ENCODE measurements around the gene CCDC107.
A peak's percentile ranks its signal among the peaks of the same experiment; 100 is the strongest.

The CCDC107 gene

DNA sequence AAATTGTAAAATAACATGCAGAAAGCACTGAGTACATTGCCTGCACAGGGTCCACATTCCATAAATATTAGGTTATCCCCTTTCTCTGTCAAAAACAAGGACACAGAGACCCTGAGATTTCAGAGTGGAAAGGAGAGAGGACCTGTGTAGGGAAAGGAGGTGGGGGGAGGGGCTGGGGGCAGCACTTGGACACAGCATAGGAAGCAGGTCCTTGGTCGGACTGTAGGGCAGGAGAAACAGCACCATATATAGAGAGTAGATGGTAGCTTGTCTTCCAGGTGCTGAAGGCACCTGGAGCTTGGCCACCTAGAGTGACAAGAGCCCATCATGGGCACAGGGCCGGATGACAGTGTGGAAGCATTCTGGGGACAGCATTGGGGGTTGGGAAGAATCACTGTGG, 29.2 kb downstream of the CCDC107 start:
- POLR2A ChIA-PET = interaction anchor here (0.8 to 2.3 kb wide), 4 partner anchors 22 to 44 kb away, joined by 3 to 7 read pairs (median 5); partner anchors contain the start of gene ARHGEF39
- H3K36me3 ChIP-seq (ENCODE audit: control insufficient read depth in 2 of 2, insufficient read depth in 1 of 2, low read length in 2 of 2) = peaks cover 0 to 32% of the 10 kb centered on the region in 2 experiments; a peak in 1 of 3 replicates
- no peak overlapping the region for H3K4me3 ChIP-seq (ENCODE audit: low read depth, low read length)
- CTCF ChIA-PET = interaction anchor here (1.4 to 2.4 kb wide), 5 partner anchors 9 to 42 kb away, joined by 5 to 23 read pairs (median 9); partner anchors contain the start of gene CCDC107
- no peak overlapping the region for H3K27ac ChIP-seq (ENCODE audit: extremely low read depth, low read depth, low read length)
- H3K9me3 ChIP-seq (ENCODE audit: control insufficient read depth, insufficient read depth, low read depth, low read length) = no peaks in the 10 kb centered on the region
- TF ChIP-seq, protein P1, sequence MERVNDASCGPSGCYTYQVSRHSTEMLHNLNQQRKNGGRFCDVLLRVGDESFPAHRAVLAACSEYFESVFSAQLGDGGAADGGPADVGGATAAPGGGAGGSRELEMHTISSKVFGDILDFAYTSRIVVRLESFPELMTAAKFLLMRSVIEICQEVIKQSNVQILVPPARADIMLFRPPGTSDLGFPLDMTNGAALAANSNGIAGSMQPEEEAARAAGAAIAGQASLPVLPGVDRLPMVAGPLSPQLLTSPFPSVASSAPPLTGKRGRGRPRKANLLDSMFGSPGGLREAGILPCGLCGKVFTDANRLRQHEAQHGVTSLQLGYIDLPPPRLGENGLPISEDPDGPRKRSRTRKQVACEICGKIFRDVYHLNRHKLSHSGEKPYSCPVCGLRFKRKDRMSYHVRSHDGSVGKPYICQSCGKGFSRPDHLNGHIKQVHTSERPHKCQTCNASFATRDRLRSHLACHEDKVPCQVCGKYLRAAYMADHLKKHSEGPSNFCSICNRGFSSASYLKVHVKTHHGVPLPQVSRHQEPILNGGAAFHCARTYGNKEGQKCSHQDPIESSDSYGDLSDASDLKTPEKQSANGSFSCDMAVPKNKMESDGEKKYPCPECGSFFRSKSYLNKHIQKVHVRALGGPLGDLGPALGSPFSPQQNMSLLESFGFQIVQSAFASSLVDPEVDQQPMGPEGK (tag by site-specific recombination; IDR thresholded peaks at IDR 0.05) = 0 out of 2 replicates have a peak, but pooled peaks have one; percentile 3
- no peak for TF ChIP-seq ZNF114 (tag by site-specific recombination; IDR thresholded peaks at IDR 0.05)
- peaks cover 3% of the 10 kb centered on the region; the same call in 1 of the 2 replicates for H3K4me1 ChIP-seq (ENCODE audit: control insufficient read depth, insufficient read depth, low read length)

DNA sequence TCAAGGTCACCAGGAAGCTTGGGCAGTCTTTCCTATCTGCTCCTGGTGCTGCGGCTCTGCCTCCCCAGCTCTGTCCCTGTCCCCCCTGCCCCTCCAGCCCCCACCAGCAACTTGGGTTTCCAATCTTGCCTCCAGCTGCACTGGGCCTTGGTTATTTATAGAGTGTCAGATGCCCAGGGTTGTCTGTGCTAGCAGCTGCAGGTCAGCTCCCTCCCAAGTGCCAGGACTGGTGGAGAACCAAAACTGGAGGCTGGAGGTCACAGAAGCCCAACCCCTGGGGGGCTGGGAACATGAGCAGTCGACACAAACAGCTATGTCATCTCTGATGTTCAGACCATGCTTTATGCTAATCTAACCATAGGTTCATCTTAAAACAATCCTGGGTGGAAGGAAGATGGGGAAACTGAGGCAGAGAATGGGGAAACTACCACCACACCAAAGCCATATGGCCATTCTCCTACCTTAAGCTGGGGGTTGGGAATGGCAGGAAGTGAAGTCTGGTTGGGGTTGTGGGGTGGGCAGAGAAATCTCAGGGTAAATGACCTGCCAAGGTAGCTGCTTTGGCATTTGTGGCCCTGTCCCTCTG, 30.0 kb downstream of the CCDC107 start:
- H3K9me3 ChIP-seq (ENCODE audit: control insufficient read depth, insufficient read depth, low read depth, low read length) = no peaks in the 10 kb centered on the region
- H3K4me1 ChIP-seq (ENCODE audit: control insufficient read depth, insufficient read depth, low read length) = peaks cover 3% of the 10 kb centered on the region; the same call in 1 of the 2 replicates
- POLR2A ChIA-PET = interaction anchor here (0.8 to 2.3 kb wide), 7 partner anchors 9 to 43 kb away, joined by 3 to 7 read pairs (median 4); partner anchors contain the start of genes ARHGEF39, CCDC107 and RMRP
- CTCF ChIA-PET = interaction anchor here (0.6 to 2.4 kb wide), 7 partner anchors 8 to 42 kb away, joined by 3 to 23 read pairs (median 5); partner anchors contain the start of genes ARHGEF39 and CCDC107
- TF ChIP-seq GFI1B (tag by site-specific recombination; IDR thresholded peaks at IDR 0.05) = no peak
- H3K4me3 ChIP-seq (ENCODE audit: low read depth, low read length) = no peak overlapping the region
- H3K36me3 ChIP-seq (ENCODE audit: control insufficient read depth in 2 of 2, insufficient read depth in 1 of 2, low read length in 2 of 2) = peaks cover 0 to 26% of the 10 kb centered on the region in 2 experiments; a peak in 1 of 3 replicates
- H3K27ac ChIP-seq (ENCODE audit: extremely low read depth, low read depth, low read length) = no peak overlapping the region

DNA sequence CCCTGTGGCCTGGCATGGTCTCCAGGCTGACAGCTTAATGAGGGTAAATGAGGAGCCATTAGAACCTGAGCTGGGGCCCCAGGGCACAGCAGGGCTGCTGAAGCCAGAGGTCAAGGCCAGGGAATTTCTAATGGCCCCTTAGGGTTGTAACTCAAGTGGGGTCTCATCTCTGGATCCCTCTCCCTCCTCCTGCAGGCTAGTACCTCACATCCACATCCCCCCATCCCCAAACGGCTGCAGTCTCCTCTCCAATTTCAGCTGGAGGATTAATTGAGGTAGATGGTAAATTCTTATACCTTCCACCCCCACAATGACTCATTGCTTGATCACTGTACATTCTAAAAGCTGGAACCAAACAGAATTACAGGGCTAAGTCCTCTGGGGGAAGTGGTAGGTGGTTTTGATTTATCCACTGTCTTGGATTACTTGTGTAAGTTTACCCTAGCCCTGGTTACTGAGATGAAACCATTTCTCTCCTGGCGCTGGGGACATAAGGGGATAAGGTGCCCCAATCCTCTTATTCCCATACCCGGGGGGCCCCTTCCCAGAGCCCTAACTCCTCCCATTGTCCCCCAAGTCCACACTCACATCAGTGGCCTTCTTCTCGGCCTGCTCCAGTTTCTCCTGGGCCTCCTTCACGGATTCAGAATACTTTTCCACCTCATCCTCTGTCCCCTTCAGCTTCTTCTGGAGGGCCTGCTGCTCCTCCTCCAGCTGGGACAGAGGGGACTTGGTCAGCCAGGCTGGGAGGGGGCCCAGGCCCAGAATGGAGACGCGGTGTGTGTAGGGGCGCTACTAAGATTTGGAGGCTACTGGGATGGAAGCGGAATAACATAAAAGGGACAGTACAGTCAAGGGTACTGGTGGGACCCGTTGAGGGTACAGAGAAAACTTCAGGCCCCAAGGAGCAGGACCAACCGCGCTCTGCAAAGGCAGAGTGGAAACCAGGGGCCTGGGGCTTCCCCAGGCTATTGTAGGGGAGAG, 30.8 kb downstream of the CCDC107 start:
- Histone ChIP-seq H3K9me3 (ENCODE audit: control insufficient read depth, insufficient read depth, low read depth, low read length) (no peaks in the 10 kb centered on the region), H3K4me1 (ENCODE audit: control insufficient read depth, insufficient read depth, low read length) (peaks cover 3% of the 10 kb centered on the region; the same call in 1 of the 2 replicates), H3K27ac (ENCODE audit: extremely low read depth, low read depth, low read length) (no peak overlapping the region; the same call in 1 of the 2 replicates), H3K4me3 (ENCODE audit: low read depth, low read length) (no peak overlapping the region), H3K36me3 (ENCODE audit: control insufficient read depth in 2 of 2, insufficient read depth in 1 of 2, low read length in 2 of 2) (peaks cover 0 to 18% of the 10 kb centered on the region in 2 experiments; a peak in 1 of 3 replicates)
- CTCF ChIA-PET = interaction anchor here (0.6 to 2.4 kb wide), 7 partner anchors 7 to 43 kb away, joined by 3 to 23 read pairs (median 5); partner anchors contain the start of genes ARHGEF39 and CCDC107
- POLR2A ChIA-PET = interaction anchor here (1.1 to 2.3 kb wide), 5 partner anchors 8 to 31 kb away, joined by 3 to 7 read pairs (median 4); partner anchors contain the start of genes ARHGEF39, CCDC107 and RMRP
- TF ChIP-seq, protein P2, sequence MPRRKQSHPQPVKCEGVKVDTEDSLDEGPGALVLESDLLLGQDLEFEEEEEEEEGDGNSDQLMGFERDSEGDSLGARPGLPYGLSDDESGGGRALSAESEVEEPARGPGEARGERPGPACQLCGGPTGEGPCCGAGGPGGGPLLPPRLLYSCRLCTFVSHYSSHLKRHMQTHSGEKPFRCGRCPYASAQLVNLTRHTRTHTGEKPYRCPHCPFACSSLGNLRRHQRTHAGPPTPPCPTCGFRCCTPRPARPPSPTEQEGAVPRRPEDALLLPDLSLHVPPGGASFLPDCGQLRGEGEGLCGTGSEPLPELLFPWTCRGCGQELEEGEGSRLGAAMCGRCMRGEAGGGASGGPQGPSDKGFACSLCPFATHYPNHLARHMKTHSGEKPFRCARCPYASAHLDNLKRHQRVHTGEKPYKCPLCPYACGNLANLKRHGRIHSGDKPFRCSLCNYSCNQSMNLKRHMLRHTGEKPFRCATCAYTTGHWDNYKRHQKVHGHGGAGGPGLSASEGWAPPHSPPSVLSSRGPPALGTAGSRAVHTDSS (tag by site-specific recombination; IDR thresholded peaks at IDR 0.05) = no peak
- TF ChIP-seq ZNF629 (tag by site-specific recombination; IDR thresholded peaks at IDR 0.05) = peak; percentile 19; the same call in 1 of the 2 replicates
- TF ChIP-seq ZEB2 (tag by site-specific recombination; IDR thresholded peaks at IDR 0.05) = 0 out of 2 replicates have a peak, but pooled peaks have one; percentile 42
- no peak for TF ChIP-seq ZNF837 (tag by site-specific recombination; IDR thresholded peaks at IDR 0.05)
- no peak for TF ChIP-seq ZNF501 (tag by site-specific recombination; IDR thresholded peaks at IDR 0.05)
- TF ChIP-seq, protein P3, sequence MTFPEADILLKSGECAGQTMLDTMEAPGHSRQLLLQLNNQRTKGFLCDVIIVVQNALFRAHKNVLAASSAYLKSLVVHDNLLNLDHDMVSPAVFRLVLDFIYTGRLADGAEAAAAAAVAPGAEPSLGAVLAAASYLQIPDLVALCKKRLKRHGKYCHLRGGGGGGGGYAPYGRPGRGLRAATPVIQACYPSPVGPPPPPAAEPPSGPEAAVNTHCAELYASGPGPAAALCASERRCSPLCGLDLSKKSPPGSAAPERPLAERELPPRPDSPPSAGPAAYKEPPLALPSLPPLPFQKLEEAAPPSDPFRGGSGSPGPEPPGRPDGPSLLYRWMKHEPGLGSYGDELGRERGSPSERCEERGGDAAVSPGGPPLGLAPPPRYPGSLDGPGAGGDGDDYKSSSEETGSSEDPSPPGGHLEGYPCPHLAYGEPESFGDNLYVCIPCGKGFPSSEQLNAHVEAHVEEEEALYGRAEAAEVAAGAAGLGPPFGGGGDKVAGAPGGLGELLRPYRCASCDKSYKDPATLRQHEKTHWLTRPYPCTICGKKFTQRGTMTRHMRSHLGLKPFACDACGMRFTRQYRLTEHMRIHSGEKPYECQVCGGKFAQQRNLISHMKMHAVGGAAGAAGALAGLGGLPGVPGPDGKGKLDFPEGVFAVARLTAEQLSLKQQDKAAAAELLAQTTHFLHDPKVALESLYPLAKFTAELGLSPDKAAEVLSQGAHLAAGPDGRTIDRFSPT (tag by site-specific recombination; IDR thresholded peaks at IDR 0.05) = peak; percentile 43; the same call in 1 of the 2 replicates
- 0 out of 2 replicates have a peak, but pooled peaks have one; percentile 10 for TF ChIP-seq OSR2 (tag by site-specific recombination; IDR thresholded peaks at IDR 0.05)
- TF ChIP-seq ZNF791 (tag by site-specific recombination; IDR thresholded peaks at IDR 0.05) = no peak
- TF ChIP-seq, protein P4, sequence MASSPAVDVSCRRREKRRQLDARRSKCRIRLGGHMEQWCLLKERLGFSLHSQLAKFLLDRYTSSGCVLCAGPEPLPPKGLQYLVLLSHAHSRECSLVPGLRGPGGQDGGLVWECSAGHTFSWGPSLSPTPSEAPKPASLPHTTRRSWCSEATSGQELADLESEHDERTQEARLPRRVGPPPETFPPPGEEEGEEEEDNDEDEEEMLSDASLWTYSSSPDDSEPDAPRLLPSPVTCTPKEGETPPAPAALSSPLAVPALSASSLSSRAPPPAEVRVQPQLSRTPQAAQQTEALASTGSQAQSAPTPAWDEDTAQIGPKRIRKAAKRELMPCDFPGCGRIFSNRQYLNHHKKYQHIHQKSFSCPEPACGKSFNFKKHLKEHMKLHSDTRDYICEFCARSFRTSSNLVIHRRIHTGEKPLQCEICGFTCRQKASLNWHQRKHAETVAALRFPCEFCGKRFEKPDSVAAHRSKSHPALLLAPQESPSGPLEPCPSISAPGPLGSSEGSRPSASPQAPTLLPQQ (tag by site-specific recombination; IDR thresholded peaks at IDR 0.05) = peak; percentile 50
- TF ChIP-seq MZF1 (tag by site-specific recombination; IDR thresholded peaks at IDR 0.05; ENCODE audit: borderline replicate concordance) = 0 out of 2 replicates have a peak, but pooled peaks have one; percentile 18
- peak; percentile 50; the same call in 1 of the 2 replicates for TF ChIP-seq ZFP69B (tag by site-specific recombination; IDR thresholded peaks at IDR 0.05)
- TF ChIP-seq ZNF112 (tag by site-specific recombination; IDR thresholded peaks at IDR 0.05) = no peak
- peak; percentile 80 for TF ChIP-seq ZFHX2 (tag by site-specific recombination; conservative IDR thresholded peaks at IDR 0.05)
- TF ChIP-seq, protein P5, sequence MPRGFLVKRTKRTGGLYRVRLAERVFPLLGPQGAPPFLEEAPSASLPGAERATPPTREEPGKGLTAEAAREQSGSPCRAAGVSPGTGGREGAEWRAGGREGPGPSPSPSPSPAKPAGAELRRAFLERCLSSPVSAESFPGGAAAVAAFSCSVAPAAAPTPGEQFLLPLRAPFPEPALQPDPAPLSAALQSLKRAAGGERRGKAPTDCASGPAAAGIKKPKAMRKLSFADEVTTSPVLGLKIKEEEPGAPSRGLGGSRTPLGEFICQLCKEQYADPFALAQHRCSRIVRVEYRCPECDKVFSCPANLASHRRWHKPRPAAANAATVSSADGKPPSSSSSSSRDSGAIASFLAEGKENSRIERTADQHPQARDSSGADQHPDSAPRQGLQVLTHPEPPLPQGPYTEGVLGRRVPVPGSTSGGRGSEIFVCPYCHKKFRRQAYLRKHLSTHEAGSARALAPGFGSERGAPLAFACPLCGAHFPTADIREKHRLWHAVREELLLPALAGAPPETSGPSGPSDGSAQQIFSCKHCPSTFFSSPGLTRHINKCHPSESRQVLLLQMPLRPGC (tag by site-specific recombination; IDR thresholded peaks at IDR 0.05) = peak; percentile 64

Data from HEK293 (cell line).